BE2C (cell line): ENCODE data around the gene GNAI3.

Experiments used
- DNase-seq: peaks from one replicate; pipeline ENCODE4 v3.0.0-alpha.2; 2020
- H3K27me3 ChIP-seq: fragments of 250-450 bp; sonication (Bioruptor Pico); 2 replicates; pipeline ENCODE4 v1.5.1; 2020; ENCODE audit warnings: mild to moderate bottlenecking
- H3K36me3 ChIP-seq: fragments of 250-450 bp; sonication (Bioruptor Pico); 2 replicates; pipeline ENCODE4 v1.5.1; 2020; ENCODE audit warnings: mild to moderate bottlenecking
- H3K4me1 ChIP-seq: fragments of 250-450 bp; sonication (Bioruptor Pico); 2 replicates; pipeline ENCODE4 v1.5.1; 2020
- H3K4me3 ChIP-seq: 2 replicates; pipeline ENCODE4 v1.5.1; 2011; ENCODE audit warnings: low read depth, low read length
- H3K9me3 ChIP-seq: fragments of 250-450 bp; sonication (Bioruptor Pico); 2 replicates; pipeline ENCODE4 v1.5.1; 2020
- CTCF ChIP-seq: IDR thresholded peaks from 2 replicates; pipeline ENCODE4 v1.5.1; 2012; ENCODE audit warnings: mild to moderate bottlenecking, low read depth, low read length

Gene GNAI3

DNA sequence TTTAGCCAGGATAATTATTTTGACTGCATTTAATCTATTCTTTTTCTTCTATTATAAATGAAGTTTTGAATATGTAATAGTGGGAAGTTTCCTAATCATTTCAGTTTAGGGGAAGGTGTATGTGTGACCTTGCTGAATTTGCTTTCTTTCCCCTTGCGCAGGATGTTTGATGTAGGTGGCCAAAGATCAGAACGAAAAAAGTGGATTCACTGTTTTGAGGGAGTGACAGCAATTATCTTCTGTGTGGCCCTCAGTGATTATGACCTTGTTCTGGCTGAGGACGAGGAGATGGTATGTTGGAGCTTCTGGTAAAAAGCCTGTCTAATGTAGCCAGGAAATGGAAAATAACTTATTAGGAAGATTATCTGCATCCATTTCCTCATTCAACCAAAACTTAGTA lies 37.6 kb downstream of the GNAI3 start:
- DNase-seq, result no peak
- Histone ChIP-seq H3K4me1 (no peaks in the 10 kb centered on the region), H3K4me3 (no peak overlapping the region), H3K36me3 (peaks cover 67% of the 10 kb centered on the region), H3K9me3 (no peaks in the 10 kb centered on the region), H3K27me3 (no peaks in the 10 kb centered on the region)
- no peak for TF ChIP-seq CTCF

GRCh38 chr1:109589177-109589576 lies 40.8 kb downstream of the GNAI3 start:
- Histone ChIP-seq H3K4me1 (peaks cover 7% of the 10 kb centered on the region; the same call in 1 of the 2 replicates), H3K36me3 (peaks cover 70% of the 10 kb centered on the region), H3K9me3 (no peaks in the 10 kb centered on the region), H3K4me3 (no peak overlapping the region), H3K27me3 (no peaks in the 10 kb centered on the region)
- TF ChIP-seq CTCF, result no peak
- no peak for DNase-seq

- DNase-seq, result no peak
- TF ChIP-seq CTCF, result no peak
- no peaks in the 10 kb centered on the region for H3K27me3 ChIP-seq
- H3K9me3 ChIP-seq, result no peaks in the 10 kb centered on the region
- peaks cover 65% of the 10 kb centered on the region for H3K36me3 ChIP-seq
- H3K4me1 ChIP-seq, result peaks cover 7% of the 10 kb centered on the region; the same call in 1 of the 2 replicates
- H3K4me3 ChIP-seq, result no peak overlapping the region
Observed at GRCh38 chr1:109589679-109590078, 41.3 kb downstream of the GNAI3 start.

- Histone ChIP-seq H3K9me3 (no peaks in the 10 kb centered on the region), H3K36me3 (peaks cover 50% of the 10 kb centered on the region), H3K4me3 (no peak overlapping the region), H3K4me1 (peaks cover 7% of the 10 kb centered on the region; the same call in 1 of the 2 replicates), H3K27me3 (no peaks in the 10 kb centered on the region)
- TF ChIP-seq CTCF, result no peak
- DNase-seq, result no peak
Observed at GRCh38 chr1:109592916-109593315, 44.5 kb downstream of the GNAI3 start.

- Histone ChIP-seq H3K9me3 (no peaks in the 10 kb centered on the region), H3K27me3 (no peaks in the 10 kb centered on the region), H3K4me1 (peaks cover 7% of the 10 kb centered on the region; the same call in 1 of the 2 replicates), H3K4me3 (no peak overlapping the region), H3K36me3 (peaks cover 31% of the 10 kb centered on the region)
- no peak for DNase-seq
- no peak for TF ChIP-seq CTCF
Observed at GRCh38 chr1:109595531-109595930, 47.1 kb downstream of the GNAI3 start.

DNA sequence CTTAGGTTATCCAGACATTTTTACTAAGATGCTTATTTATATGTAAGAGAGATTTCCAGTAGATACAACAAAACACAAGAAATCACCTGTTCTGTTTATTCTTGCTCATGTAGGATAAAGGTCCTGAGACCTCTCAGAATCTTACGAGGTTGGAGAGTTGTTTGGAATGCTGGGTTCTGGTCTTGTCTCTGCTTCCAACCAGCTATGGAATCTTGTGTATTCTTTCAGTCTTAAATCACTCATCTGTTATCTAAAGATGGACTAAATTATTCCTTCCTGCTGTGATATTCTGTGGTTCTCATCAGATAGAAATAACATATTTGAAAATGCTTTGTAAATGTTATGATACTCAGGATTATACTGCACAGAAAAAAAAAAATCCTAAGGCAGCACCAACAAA lies 49.7 kb downstream of the GNAI3 start:
- Histone ChIP-seq H3K9me3 (no peaks in the 10 kb centered on the region), H3K36me3 (peaks cover 16% of the 10 kb centered on the region), H3K4me3 (no peak overlapping the region), H3K4me1 (0 out of 2 replicates have a peak, but pooled peaks cover 3% of the 10 kb centered on the region), H3K27me3 (no peaks in the 10 kb centered on the region)
- no peak for DNase-seq
- TF ChIP-seq CTCF, result no peak
